Endodermal cell (in vitro differentiated cells): ENCODE measurements around the gene POU6F2. TPM values are rescaled to one million over a fixed set of nuclear protein-coding genes. Genes with fewer than 3 reads are reported as not detected.
"Not testable (repeated sequence)": the region's sequence is repeated elsewhere in the genome, so short reads cannot be mapped to it uniquely, and the experiment has no call there.

Experiments
- DNase-seq: peaks from one replicate; pipeline ENCODE4 v3.0.0-alpha.2; 2017
- H3K27ac ChIP-seq: 2 replicates; pipeline ENCODE4 v1.5.1; 2013; ENCODE audit warnings: mild to moderate bottlenecking, low read depth, low read length, moderate library complexity
- H3K27me3 ChIP-seq: 2 replicates; pipeline ENCODE4 v1.6.1; 2013; ENCODE audit warnings: mild to moderate bottlenecking, low read length, moderate library complexity; ENCODE audit not compliant: insufficient read depth, control insufficient read depth, poor library complexity, severe bottlenecking
- H3K36me3 ChIP-seq: 2 replicates; pipeline ENCODE4 v1.7.0; 2013; ENCODE audit warnings: mild to moderate bottlenecking, low read length, moderate library complexity; ENCODE audit not compliant: control insufficient read depth, insufficient read depth
- H3K4me1 ChIP-seq: one replicate; pipeline ENCODE4 v1.7.0; 2013; ENCODE audit warnings: low read length; ENCODE audit not compliant: control insufficient read depth, insufficient read depth
- H3K4me3 ChIP-seq: 2 replicates; pipeline ENCODE4 v1.5.1; 2013; ENCODE audit warnings: mild to moderate bottlenecking, low read length, moderate library complexity
- H3K9ac ChIP-seq: 2 replicates; pipeline ENCODE4 v1.6.1; 2013; ENCODE audit warnings: mild to moderate bottlenecking, low read length, moderate library complexity; ENCODE audit not compliant: poor library complexity, severe bottlenecking; ENCODE audit errors: extremely low read depth
- H3K9me3 ChIP-seq: 2 replicates; pipeline ENCODE4 v1.6.1; 2013; ENCODE audit warnings: mild to moderate bottlenecking, low read length, moderate library complexity; ENCODE audit not compliant: control insufficient read depth
- H3K27ac Mint-ChIP-seq: 2 replicates; pipeline ENCODE4 v1.8.0; 2020; ENCODE audit warnings: mixed read lengths
- H3K27me3 Mint-ChIP-seq: 2 replicates; pipeline ENCODE4 v1.8.0; 2021; ENCODE audit warnings: mild to moderate bottlenecking, mixed read lengths; ENCODE audit not compliant: insufficient read depth
- H3K36me3 Mint-ChIP-seq: 2 replicates; pipeline ENCODE4 v1.8.0; 2020; ENCODE audit warnings: low read depth, mixed read lengths
- H3K4me1 Mint-ChIP-seq: 2 replicates; pipeline ENCODE4 v1.8.0; 2020; ENCODE audit warnings: mixed read lengths
- H3K4me3 Mint-ChIP-seq: 2 replicates; pipeline ENCODE4 v1.8.0; 2020; ENCODE audit warnings: mild to moderate bottlenecking, moderate library complexity, mixed read lengths
- H3K9me3 Mint-ChIP-seq: 2 replicates; pipeline ENCODE4 v1.8.0; 2020; ENCODE audit warnings: mild to moderate bottlenecking, mixed read lengths
- WGBS, 2 experiments: methylation state at CpG; one replicate each; pipeline versions ENCODE4 v1.1.5 to v1.1.7; 2013; ENCODE audit warnings: missing lambda C conversion rate in 2 of 2, mixed read lengths in 1 of 2; ENCODE audit not compliant: insufficient coverage in 1 of 2, insufficient read length in 1 of 2; 5-methylcytosine and 5-hydroxymethylcytosine counted together
- total RNA-seq, 2 donors: library from RNA; stranded (reverse); fragmentation: NEBNext Ultra II Directional in 1 of 2; extraction: Animal tissue kit (Norgen Biotek cat#: 25700) in 1 of 2; gene quantifications; 2 replicates in 1 of 2; 3 replicates in 1 of 2; pipeline ENCODE4 v1.2.1, GENCODE V29; 2021
- TF ChIP-seq, protein P1 (sequence below): fragments of 200-600 bp; sonication (generic); conservative IDR thresholded peaks from 2 replicates; pipeline ENCODE4 v1.5.0; 2021; ENCODE audit warnings: antibody characterized with exemption, mild to moderate bottlenecking

POU6F2 gene
- total RNA-seq, 2 donors from 2014 or later = 6.0 to 10.0 TPM

GRCh38 chr7:39005036-39005435, 27.3 kb downstream of the POU6F2 start:
- peaks cover 7% of the 10 kb centered on the region for H3K9me3 Mint-ChIP-seq
- 59 to 78% methylated on average over 6 to 8 of the region's 8 CpGs for WGBS, 2 experiments
- no peak overlapping the region for H3K27ac Mint-ChIP-seq

GRCh38 chr7:39005461-39005860, 27.8 kb downstream of the POU6F2 start:
- Mint-ChIP-seq H3K36me3 (peaks cover 8% of the 10 kb centered on the region), H3K9me3 (peaks cover 7% of the 10 kb centered on the region), H3K4me3 (no peak overlapping the region), H3K4me1 (no peaks in the 10 kb centered on the region), H3K27me3 (no peaks in the 10 kb centered on the region), H3K27ac (no peak overlapping the region)
- H3K27ac ChIP-seq = peak overlapping the region; percentile 57
- H3K4me3 ChIP-seq = no peak overlapping the region
- no peaks in the 10 kb centered on the region for H3K36me3 ChIP-seq
- H3K9ac ChIP-seq = no peak overlapping the region
- TF ChIP-seq, protein P1, sequence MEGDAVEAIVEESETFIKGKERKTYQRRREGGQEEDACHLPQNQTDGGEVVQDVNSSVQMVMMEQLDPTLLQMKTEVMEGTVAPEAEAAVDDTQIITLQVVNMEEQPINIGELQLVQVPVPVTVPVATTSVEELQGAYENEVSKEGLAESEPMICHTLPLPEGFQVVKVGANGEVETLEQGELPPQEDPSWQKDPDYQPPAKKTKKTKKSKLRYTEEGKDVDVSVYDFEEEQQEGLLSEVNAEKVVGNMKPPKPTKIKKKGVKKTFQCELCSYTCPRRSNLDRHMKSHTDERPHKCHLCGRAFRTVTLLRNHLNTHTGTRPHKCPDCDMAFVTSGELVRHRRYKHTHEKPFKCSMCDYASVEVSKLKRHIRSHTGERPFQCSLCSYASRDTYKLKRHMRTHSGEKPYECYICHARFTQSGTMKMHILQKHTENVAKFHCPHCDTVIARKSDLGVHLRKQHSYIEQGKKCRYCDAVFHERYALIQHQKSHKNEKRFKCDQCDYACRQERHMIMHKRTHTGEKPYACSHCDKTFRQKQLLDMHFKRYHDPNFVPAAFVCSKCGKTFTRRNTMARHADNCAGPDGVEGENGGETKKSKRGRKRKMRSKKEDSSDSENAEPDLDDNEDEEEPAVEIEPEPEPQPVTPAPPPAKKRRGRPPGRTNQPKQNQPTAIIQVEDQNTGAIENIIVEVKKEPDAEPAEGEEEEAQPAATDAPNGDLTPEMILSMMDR = no peak
- WGBS, 2 experiments = 82 to 85% methylated on average over 4 to 6 of the region's 6 CpGs
- no peaks in the 10 kb centered on the region for H3K27me3 ChIP-seq
- DNase-seq = no peak
- H3K9me3 ChIP-seq = no peaks in the 10 kb centered on the region
- no peaks in the 10 kb centered on the region for H3K4me1 ChIP-seq

More at GRCh38 chr7:39005036-39005435, 27.3 kb downstream of the POU6F2 start:
- H3K27ac ChIP-seq = peak overlapping the region; percentile 57
- H3K4me3 ChIP-seq = no peak overlapping the region
- TF ChIP-seq, protein P1 = no peak
- H3K4me3 Mint-ChIP-seq = no peak overlapping the region
- H3K27me3 Mint-ChIP-seq = no peaks in the 10 kb centered on the region
- no peak overlapping the region for H3K9ac ChIP-seq
- no peaks in the 10 kb centered on the region for H3K4me1 ChIP-seq
- DNase-seq = no peak
- no peaks in the 10 kb centered on the region for H3K27me3 ChIP-seq
- peaks cover 8% of the 10 kb centered on the region for H3K36me3 Mint-ChIP-seq
- H3K36me3 ChIP-seq = no peaks in the 10 kb centered on the region
- H3K4me1 Mint-ChIP-seq = no peaks in the 10 kb centered on the region
- no peaks in the 10 kb centered on the region for H3K9me3 ChIP-seq

DNA sequence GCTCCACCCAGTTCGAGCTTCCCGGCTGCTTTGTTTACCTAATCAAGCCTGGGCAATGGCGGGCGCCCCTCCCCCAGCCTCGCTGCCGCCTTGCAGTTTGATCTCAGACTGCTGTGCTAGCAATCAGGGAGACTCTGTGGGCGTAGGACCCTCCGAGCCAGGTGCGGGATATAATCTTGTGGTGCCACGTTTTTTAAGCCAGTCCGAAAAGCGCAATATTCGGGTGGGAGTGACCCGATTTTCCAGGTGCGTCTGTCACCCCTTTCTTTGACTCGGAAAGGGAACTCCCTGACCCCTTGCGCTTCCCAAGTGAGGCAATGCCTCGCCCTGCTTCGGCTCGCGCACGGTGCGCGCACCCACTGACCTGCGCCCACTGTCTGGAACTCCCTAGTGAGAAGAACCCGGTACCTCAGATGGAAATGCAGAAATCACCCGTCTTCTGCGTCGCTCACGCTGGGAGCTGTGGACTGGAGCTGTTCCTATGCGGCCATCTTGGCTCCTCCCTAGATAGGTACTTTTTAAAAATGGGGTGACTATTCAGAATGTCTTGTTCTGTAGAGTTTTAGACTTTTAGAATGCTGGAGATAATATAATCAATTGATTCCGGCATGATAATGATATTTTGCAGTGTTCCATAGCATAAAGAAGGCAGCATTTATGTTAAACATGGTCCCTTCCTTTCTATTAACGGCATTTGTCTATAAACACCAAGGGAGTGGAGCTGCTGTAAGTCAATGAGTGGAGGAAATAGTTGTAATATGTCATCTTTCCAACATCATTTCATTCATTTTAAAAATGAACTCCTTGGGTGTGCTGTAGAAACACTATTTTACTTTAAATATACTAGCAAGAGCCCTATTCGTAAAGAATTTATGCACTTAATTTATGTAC, 35.6 kb downstream of the POU6F2 start:
- peak overlapping the region; percentile 47 for H3K4me3 ChIP-seq
- DNase-seq, H3K27me3 Mint-ChIP-seq, H3K36me3 ChIP-seq, H3K27ac ChIP-seq, H3K27me3 ChIP-seq, H3K4me1 ChIP-seq, H3K9me3 Mint-ChIP-seq, H3K9me3 ChIP-seq, H3K9ac ChIP-seq, H3K36me3 Mint-ChIP-seq: not testable (repeated sequence)
- Mint-ChIP-seq H3K27ac (peak overlapping the region; percentile 99), H3K4me1 (peaks cover 16% of the 10 kb centered on the region), H3K4me3 (peak overlapping the region; percentile 84)
- 81 to 88% methylated on average over 6 to 28 of the region's 34 CpGs for WGBS, 2 experiments
